Medulla oblongata (tissue), 1 donor: Measurements from ENCODE around the gene PEX14.
"Not testable (repeated sequence)": the region's sequence is repeated elsewhere in the genome, so short reads cannot be mapped to it uniquely, and the experiment has no call there.

ENCODE experiments used
- DNase-seq: peaks from one replicate; pipeline ENCODE4 v3.0.0-alpha.2; 2015; ENCODE audit errors: extremely low spot score

PEX14 gene

DNA sequence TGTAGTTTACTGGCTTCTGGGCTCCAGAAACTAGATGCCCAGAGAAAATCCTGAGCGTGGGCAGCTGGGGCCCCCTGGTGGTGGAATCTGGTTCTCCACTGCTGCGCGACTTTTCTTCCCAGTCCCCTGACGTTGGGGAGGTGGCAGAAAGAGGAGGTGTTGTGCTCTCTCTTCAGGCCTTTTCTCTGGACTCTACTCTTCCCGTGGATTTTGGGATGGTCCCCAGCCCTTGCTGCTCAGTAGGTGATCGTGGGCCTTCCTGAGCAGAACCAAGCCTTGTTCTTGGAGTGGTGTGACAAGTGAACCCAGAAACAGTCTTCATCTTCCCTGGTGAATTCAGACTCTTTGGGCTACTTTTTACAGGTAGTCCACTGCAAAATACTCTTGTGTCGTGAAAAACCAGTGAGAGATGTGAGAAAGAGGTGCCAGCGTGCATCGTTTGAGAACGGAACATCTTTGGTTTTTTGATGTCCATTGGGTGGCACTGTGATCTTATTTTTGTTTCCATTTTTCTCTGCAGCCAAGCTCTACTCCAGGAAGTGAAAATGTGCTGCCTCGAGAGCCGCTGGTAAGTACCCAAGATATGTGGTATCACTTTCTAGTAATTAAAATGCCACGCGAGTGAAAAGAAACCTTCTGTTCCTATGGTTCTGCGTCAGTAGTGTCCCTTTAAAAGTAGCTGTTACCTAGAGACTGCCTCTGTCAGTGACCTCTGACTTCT is 20.2 kb downstream of the PEX14 start:
- DNase-seq, result peak; percentile 81

- DNase-seq, result no peak
Observed at GRCh38 chr1:10495475-10495817, 20.7 kb downstream of the PEX14 start.

DNA sequence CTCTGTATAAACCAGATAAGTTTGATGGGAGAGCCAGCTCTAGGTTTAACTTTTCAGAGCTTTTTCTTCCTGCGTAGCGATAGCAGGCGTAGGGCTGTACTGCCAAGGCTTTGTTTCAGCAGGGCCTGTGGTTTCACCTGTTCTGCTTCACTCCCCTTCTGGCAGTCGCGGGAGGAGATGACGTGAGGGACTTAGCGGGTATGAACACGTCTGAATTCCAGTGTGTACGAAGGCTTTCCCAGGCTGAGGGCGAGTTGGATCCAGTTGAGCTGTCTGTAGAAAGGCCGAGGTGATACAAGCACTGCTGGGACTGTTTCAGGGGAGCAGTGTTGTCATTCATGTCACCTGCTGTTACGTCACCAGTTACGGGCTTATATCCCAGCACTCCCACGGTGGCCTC is 21.2 kb downstream of the PEX14 start:
- no peak for DNase-seq

DNA sequence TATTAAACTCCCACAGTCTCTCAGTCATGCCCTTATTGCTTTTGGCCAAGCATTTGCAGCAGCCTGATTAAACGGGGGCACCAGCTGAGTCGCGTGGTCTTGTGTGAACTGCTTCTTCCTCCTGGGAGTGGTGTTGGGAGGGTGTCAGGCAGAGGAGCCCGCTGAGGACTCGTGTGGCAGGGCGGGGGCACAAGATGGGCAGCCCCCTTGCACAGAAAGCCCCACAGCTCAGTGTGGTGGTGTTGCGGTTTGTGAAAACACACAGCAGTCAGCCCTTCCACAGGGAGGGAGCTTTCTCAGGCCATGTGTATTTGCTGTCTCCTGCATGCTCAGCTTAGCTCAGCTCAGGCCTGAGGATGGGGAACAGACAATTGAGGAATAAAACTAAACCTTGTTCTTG is 22.4 kb downstream of the PEX14 start:
- no peak for DNase-seq

- DNase-seq, result no peak
Observed at GRCh38 chr1:10498231-10498630, 23.5 kb downstream of the PEX14 start.

- no peak for DNase-seq
Observed at GRCh38 chr1:10502206-10502605, 27.5 kb downstream of the PEX14 start.

- DNase-seq, result no peak
Observed at GRCh38 chr1:10504249-10504648, 29.5 kb downstream of the PEX14 start.

DNA sequence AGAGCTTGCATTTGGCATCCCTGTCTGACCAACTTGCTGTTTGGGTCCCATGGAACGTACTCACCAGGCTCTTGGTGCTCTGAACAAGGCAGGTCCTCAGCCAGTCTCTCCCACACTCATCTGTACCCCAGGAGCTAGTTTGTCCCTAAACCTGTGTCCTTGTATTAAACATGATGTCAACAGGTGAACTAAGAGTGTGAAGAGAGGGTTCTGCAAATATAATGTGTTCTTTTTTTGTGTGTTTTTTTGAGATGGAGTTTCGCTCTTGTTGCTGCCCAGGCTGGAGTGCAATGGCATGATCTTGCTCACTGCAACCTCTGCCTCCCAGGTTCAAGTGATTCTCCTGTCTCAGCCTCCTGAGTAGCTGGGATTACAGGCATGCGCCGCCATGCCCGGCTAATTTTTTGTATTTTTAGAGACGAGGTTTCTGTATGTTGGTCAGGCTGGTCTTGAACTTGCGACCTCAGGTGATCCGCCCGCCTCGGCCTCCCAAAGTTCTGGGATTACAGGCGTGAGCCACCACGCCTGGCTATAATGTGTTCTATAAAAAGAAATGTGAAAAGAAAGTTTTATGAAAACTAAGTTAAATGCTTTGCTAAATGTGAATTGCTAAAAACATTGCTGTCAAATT is 31.4 kb downstream of the PEX14 start:
- DNase-seq, result not testable (repeated sequence)

DNA sequence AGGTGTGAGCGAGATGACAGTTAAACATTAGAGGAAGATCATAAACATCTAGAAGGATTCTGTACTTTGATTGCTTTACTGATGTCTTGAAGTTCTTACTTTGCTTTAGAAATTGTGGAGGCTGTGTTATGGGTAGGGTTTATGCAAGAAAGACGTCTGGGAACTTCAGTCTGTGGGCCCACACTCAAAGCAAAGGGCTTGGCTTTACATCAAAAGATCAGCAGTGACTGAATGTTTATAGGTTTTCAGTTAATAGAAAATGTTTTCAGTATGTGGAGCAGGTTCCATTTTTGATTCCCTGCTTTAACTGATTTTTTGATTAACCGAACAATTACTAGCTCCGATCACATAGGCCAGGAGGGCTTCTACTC is 31.9 kb downstream of the PEX14 start:
- DNase-seq, result no peak

GRCh38 chr1:10507111-10507879 is 32.5 kb downstream of the PEX14 start:
- DNase-seq, result peak; percentile 64

- DNase-seq, result no peak
Observed at GRCh38 chr1:10508511-10508951, 33.8 kb downstream of the PEX14 start.

DNA sequence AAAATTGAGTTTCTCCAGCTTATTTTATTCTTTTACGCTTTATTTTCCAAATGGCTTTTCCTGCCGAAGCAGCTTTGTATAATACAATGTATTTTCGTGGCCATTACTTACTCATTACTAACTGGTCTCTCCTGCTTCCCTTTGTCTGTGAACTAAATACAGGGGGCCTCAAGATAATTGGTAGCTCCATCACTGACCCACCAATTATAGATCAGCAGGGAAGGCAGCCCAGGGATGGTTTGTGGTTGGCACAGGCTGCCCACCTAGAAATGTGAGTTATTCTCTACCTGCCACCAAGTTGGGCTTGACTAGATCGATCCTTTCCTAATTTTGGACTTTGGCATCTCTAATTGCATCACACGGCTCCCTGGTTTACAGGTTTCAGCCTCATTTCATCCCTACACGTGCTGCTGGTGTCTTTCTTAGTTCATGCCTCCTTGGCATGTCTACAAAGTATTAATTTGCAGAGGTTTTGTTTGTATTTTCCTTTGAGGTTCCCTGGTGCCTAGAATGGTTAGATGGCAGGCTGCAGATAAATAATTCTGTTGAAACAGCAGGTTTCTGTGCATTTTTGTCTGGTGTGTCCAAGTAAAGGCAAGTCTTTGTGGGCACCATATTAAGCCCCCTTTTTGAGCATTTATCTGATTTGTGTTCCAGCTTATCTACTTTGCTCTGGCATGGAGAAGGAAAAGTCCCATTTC is 35.2 kb downstream of the PEX14 start:
- DNase-seq, result no peak

DNA sequence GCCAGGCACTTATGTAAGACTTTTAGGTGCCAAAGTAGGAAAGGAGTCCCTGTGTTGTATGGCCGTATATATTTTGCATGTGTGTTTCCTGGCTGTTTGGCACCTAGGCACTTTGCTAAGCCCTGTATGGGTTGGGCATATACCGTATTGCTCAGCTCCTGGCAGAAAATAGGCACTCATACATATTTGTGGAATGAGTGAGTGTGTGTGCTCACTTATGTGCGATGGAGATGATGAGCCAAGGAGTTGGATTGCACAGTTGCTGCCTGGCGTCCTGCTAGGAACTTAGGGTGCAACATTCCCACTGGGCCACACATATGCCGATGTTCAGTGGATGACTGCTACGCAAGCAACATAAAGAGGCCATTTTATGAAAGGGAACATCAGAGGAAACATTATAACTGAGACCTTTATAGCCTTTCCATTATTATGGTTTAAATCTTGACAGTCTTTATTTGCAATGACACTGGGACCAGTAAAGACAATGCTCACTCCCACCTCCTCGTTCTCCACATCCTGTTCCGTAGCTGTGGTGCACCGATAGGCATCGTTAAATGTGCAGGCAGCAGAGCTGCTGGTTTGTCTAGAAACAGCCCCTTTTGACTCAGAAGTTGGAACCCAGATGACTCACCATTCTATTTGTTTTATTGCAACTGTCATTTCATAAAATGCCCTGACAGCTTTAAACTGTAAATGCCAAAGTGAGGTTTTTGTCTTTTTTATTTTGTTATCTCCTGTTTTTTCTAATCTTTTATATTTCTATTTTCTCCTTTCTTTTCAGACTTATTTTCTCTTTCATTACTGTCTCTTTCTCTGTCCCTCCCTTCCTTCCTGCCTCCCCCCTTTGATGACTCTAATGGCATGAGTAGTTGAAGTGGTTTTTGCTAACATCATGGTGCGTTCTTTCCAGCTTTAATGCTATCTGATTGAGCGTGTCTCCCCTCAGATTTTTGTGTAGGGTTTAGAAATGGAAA is 36.1 kb downstream of the PEX14 start:
- DNase-seq, result no peak

- no peak for DNase-seq
Observed at GRCh38 chr1:10511494-10511885, 36.7 kb downstream of the PEX14 start.

DNA sequence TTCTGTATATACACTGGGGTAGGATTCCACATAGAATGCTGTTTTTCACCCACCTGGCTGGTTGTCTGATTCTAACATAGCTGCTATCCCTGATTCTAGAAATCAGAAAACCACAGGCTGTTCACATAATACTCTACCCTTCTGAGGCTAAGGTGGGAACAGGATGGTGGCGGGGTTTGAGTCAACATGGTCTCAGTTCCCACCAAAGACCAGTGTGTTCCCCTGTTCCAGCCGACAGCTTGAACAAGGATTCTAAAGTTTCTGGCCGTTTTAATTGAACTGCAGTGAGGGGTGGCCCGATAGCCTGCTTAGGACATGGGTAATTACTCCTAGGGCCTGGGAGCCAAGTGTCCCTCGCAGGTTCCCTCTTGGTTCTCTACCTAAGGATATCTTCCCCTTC is 38.4 kb downstream of the PEX14 start:
- DNase-seq, result no peak

- DNase-seq, result peak; percentile 41
Observed at GRCh38 chr1:10514490-10515235, 39.9 kb downstream of the PEX14 start.

- DNase-seq, result peak; percentile 45
Observed at GRCh38 chr1:10515301-10515975, 40.7 kb downstream of the PEX14 start.

- DNase-seq, result no peak
Observed at GRCh38 chr1:10515976-10516750, 41.4 kb downstream of the PEX14 start.
